Measurements from ENCODE around the gene MAPT.
"Not testable (repeated sequence)": the region's sequence is repeated elsewhere in the genome, so short reads cannot be mapped to it uniquely, and the experiment has no call there.

Gene MAPT

DNA sequence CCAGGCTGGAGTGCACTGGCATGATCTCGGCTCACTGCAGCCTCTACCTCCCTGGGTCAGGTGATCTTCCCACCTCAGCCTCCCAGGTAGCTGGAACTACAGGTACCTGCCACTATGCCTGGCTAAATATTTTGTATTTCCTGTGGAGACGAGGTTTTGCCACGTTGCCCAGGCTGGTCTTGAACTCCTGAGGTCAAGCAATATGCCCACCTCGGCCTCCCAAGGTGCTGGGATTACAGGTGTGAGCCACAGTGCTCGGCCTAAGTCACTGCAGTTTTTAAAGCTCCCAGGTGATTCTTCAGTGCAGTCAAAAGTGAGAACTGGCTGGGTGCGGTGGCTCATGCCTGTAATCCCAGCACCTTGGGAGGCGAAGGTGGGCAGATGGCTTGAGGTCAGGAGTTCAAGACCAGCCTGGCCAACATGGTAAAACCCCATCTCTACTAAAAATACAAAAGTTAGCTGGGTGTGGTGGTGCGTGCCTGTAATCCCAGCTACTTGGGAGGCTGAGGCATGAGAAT is 125.1 kb downstream of the MAPT start:
- DNase-seq = not testable (repeated sequence)

DNA sequence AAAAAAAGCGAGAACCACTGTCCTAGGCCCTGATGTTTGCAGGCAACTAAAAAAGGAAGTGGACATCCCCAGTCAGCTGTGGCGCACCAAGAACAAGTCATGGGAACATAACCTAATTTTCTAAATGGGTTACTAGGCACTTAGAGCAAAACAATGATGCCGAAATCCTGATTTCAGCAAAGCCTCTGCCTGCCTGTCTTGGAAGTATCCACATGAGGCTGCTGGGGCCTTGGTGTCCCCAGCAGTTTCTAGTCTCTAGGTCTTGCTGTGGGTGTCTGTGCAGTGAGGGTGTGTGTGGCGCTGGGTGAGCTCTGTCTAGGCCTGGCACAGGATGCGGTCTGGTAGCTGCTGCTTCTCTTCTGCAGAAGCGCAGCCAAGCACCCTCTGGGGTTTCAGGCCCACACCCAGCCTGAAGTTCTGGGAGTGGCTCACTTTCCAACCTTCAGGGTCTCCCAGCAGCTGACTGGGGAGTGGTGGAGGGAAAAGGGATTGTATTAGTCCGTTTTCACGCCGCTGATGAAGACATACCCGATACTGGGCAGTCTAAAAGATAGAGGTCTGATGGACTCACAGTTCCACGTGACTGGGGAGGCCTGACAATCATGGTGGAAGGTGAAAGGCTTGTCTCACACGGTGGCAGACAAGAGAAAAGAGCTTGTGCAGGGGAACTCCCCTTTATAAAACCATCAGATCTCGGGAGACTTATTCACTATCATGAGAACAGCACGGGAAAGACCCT is 125.8 kb downstream of the MAPT start:
- peak; percentile 56 for DNase-seq

DNA sequence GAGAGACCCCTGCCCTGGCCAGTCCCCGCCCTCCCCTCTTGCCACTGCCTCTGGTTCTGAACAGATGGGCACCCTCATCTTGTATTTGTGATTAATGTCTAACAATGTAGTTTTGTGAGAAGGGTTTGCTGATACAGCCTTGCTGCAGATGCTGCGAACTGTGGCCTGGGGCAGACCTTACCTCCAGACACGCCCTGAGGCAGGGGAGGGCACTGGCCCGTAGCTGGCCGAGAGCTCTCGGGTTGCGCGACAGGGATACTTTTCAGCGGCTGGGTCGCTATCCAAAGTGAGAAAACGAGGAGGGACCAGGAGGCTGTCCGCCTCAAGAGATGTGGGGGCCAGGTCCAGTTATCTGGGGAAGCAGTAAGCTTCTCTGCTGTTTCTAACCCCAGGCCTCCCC is 126.6 kb downstream of the MAPT start:
- DNase-seq = no peak

DNA sequence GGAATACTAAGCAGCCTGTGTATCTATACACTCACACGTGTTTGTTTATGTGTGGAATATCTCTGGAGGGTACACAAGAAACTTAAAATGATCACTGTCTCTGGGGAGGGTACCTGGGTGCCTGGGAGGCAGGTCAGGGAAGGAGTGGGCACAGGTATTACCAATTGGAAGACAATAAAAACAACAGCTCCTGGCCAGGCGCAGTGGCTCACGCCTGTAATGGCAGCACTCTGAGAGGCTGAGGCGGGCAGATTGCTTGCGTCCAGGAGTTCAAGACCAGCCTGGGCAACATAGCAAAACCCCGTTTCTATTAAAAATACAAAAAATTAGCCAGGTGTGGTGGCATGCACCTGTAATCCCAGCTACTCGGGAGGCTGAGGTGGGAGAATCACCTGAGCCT is 129.0 kb downstream of the MAPT start:
- DNase-seq = not testable (repeated sequence)

DNA sequence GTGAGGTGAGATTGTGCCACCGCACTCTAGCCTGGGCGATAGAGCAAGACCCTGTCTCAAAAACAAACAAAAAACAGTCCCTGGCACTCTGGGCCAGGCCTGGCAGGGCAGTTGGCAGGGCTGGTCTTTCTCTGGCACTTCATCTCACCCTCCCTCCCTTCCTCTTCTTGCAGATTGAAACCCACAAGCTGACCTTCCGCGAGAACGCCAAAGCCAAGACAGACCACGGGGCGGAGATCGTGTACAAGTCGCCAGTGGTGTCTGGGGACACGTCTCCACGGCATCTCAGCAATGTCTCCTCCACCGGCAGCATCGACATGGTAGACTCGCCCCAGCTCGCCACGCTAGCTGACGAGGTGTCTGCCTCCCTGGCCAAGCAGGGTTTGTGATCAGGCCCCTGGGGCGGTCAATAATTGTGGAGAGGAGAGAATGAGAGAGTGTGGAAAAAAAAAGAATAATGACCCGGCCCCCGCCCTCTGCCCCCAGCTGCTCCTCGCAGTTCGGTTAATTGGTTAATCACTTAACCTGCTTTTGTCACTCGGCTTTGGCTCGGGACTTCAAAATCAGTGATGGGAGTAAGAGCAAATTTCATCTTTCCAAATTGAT is 129.5 kb downstream of the MAPT start:
- no peak for DNase-seq

DNA sequence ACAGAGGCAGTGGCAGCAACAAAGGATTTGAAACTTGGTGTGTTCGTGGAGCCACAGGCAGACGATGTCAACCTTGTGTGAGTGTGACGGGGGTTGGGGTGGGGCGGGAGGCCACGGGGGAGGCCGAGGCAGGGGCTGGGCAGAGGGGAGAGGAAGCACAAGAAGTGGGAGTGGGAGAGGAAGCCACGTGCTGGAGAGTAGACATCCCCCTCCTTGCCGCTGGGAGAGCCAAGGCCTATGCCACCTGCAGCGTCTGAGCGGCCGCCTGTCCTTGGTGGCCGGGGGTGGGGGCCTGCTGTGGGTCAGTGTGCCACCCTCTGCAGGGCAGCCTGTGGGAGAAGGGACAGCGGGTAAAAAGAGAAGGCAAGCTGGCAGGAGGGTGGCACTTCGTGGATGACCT is 130.2 kb downstream of the MAPT start:
- DNase-seq = no peak

DNA sequence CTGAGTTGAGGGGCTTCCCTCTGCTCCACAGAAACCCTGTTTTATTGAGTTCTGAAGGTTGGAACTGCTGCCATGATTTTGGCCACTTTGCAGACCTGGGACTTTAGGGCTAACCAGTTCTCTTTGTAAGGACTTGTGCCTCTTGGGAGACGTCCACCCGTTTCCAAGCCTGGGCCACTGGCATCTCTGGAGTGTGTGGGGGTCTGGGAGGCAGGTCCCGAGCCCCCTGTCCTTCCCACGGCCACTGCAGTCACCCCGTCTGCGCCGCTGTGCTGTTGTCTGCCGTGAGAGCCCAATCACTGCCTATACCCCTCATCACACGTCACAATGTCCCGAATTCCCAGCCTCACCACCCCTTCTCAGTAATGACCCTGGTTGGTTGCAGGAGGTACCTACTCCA is 130.7 kb downstream of the MAPT start:
- DNase-seq = no peak

DNA sequence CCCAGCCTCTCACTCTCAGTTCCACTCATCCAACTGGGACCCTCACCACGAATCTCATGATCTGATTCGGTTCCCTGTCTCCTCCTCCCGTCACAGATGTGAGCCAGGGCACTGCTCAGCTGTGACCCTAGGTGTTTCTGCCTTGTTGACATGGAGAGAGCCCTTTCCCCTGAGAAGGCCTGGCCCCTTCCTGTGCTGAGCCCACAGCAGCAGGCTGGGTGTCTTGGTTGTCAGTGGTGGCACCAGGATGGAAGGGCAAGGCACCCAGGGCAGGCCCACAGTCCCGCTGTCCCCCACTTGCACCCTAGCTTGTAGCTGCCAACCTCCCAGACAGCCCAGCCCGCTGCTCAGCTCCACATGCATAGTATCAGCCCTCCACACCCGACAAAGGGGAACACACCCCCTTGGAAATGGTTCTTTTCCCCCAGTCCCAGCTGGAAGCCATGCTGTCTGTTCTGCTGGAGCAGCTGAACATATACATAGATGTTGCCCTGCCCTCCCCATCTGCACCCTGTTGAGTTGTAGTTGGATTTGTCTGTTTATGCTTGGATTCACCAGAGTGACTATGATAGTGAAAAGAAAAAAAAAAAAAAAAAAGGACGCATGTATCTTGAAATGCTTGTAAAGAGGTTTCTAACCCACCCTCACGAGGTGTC is 131.3 kb downstream of the MAPT start:
- no peak for DNase-seq

DNA sequence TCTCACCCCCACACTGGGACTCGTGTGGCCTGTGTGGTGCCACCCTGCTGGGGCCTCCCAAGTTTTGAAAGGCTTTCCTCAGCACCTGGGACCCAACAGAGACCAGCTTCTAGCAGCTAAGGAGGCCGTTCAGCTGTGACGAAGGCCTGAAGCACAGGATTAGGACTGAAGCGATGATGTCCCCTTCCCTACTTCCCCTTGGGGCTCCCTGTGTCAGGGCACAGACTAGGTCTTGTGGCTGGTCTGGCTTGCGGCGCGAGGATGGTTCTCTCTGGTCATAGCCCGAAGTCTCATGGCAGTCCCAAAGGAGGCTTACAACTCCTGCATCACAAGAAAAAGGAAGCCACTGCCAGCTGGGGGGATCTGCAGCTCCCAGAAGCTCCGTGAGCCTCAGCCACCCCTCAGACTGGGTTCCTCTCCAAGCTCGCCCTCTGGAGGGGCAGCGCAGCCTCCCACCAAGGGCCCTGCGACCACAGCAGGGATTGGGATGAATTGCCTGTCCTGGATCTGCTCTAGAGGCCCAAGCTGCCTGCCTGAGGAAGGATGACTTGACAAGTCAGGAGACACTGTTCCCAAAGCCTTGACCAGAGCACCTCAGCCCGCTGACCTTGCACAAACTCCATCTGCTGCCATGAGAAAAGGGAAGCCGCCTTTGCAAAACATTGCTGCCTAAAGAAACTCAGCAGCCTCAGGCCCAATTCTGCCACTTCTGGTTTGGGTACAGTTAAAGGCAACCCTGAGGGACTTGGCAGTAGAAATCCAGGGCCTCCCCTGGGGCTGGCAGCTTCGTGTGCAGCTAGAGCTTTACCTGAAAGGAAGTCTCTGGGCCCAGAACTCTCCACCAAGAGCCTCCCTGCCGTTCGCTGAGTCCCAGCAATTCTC is 132.1 kb downstream of the MAPT start:
- no peak for DNase-seq

DNA sequence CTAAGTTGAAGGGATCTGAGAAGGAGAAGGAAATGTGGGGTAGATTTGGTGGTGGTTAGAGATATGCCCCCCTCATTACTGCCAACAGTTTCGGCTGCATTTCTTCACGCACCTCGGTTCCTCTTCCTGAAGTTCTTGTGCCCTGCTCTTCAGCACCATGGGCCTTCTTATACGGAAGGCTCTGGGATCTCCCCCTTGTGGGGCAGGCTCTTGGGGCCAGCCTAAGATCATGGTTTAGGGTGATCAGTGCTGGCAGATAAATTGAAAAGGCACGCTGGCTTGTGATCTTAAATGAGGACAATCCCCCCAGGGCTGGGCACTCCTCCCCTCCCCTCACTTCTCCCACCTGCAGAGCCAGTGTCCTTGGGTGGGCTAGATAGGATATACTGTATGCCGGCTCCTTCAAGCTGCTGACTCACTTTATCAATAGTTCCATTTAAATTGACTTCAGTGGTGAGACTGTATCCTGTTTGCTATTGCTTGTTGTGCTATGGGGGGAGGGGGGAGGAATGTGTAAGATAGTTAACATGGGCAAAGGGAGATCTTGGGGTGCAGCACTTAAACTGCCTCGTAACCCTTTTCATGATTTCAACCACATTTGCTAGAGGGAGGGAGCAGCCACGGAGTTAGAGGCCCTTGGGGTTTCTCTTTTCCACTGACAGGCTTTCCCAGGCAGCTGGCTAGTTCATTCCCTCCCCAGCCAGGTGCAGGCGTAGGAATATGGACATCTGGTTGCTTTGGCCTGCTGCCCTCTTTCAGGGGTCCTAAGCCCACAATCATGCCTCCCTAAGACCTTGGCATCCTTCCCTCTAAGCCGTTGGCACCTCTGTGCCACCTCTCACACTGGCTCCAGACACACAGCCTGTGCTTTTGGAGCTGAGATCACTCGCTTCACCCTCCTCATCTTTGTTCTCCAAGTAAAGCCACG is 133.0 kb downstream of the MAPT start:
- no peak for DNase-seq

DNA sequence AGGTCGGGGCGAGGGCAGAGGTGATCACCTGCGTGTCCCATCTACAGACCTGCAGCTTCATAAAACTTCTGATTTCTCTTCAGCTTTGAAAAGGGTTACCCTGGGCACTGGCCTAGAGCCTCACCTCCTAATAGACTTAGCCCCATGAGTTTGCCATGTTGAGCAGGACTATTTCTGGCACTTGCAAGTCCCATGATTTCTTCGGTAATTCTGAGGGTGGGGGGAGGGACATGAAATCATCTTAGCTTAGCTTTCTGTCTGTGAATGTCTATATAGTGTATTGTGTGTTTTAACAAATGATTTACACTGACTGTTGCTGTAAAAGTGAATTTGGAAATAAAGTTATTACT is 133.6 kb downstream of the MAPT start:
- DNase-seq = no peak

DNA sequence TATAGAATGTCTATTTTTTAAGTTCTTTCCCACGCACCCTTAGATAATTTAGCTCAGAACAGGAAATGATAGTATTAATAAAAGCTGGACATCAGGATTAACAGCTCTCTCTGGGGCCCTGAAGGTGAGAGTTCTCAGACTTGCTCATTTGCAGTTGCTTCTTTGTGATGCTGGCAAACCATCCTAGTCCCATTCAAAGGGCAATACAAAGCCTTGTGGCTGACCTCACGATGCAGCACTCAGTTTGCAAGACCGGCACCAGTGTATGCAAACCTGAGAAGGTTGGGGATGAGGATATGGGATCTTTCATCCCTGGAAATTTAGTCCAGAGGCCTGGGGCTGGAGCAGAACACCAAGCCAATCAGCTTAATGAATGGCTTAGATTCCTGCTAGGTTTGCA is 134.0 kb downstream of the MAPT start:
- no peak for DNase-seq

DNA sequence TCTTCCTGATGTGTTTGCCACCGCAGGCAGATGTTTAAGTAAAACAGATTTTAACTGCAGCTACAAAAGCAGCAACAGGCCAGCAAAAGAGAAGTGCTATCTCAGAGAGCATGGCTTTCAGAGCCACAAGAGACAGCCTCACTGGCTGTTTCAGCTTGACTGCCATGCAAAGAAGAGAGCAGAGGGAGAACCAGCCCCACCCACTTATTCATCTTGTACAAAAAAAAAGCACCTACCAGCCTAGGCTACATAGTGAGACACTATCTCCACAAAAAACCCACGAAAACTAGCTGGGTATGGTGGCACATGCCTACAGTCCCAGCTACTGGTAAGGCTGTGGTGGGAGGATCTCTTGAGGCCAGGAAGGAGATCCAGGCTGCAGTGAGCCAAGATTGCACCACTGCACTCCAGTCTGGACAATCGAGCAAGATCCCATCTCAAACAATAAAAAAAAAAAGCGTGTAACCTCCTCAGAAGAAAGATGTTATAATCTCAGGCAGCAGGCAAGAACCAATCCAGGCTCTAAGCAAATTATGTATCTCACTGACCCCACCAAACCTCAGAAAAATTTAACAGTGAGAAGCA is 134.7 kb downstream of the MAPT start:
- DNase-seq = no peak

DNA sequence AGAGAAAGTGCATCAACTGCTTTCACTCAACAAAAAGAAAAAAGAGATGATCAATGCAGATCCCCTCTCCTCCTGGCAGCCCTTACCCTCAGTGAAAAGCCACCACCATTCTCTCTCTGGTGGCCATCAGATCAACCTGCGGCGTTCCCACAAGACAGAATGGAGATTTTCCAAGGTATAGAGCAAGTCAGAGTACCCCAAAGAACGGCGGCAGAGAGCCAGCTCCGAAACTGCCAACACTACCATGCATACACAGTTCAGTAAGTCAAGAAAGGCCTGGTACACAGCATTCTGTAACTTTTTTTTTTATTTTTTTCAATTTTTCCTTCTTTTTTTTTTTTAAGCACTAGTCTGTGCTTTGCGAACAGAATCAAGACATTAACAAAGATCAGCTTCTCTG is 135.3 kb downstream of the MAPT start:
- no peak for DNase-seq

DNA sequence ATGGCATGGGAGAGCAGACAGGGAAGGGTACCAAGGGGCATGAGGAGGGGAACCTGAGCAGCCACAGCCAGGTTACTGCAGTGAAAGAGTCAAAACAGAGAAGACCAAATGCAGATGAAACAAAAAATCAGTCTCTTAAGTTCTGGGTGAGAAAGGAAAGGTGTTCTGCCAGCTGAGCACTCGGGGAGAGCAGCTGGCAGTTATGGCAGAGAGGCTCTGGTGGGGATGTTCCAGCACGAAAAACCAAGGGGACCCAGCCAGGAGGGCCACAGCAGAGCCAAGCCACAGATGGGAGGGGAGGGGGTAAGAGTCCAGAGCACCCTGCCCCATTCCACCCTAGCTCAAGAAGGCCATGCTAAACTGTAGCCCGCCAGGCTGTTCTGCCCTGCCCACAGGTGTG is 136.4 kb downstream of the MAPT start:
- no peak for DNase-seq

DNA sequence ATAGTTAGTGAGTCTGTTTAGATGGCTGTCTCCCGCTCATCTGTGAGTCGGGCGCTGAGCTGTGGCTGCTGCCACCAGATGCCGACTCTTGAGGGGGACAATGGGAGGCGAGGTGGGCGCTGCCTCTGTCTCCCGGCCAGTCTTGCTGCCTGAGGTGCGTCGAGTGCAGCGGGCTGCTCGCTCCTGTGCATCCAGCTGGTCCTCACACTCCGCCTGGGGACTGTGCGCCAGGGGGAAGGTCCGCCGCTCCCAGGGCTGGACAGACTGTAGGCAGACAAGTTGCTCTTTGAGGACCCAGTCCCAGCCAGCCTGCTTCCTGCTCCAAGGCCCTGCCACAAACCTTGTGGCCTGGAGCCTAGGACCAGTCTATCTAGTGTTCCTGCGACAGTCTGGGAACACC is 137.1 kb downstream of the MAPT start:
- DNase-seq = no peak

DNA sequence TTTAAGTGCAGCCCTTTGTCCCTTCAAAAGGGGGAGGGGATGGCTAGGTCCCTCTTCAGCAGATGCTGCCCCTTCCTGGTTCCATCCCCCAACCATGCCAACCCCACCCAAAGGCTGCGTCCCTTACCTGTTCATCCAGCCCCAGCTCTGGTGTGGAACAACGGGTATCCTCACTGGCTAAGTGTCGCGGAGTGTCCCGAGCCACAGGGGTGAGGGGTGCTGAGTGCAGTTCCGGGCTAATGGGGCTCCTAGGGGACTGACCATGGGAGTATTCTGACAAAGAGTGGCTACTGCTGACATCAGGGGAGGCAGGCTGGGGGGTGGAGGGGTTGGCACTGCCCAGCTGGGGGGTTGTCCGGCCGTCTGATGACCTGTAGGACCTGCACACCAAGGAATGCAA is 137.6 kb downstream of the MAPT start:
- DNase-seq = no peak

DNA sequence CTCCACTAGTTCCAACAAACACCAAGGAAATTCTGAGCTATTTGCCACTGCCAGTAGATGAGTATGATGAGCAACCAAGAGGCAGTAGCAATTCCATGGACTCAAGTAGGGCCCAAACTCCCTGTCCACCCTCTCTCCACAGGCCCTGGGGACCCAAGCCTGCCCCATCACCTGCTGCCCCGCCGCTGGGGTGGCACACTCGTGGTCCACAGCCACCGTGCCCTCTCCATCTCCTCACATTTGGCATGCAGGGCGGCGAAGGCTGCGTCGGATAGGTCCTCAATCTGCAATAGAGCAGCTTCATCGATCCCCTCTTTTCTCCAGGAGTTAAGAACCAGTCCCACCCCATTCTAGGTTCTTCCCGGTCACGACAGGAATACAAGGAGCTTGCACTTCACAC is 138.6 kb downstream of the MAPT start:
- DNase-seq = no peak

DNA sequence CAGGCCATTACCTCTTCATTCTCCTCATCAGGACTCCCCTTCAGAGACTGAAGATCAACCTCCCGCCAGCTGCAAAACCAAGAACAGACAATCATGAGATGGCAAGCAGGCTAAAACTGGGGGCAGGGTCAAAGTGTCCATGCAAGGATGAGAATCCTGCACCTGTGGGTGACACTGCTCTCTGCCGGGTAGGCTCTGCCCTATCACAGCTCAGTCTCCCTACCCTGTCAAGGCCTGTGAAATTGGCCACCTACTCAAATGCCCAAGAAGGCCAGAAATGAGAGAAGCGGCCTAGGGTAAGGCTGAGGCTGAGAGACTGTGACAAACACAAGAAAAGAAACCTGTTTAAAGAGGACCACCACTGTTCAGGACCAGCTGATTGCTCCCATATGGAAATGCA is 139.0 kb downstream of the MAPT start:
- no peak for DNase-seq

DNA sequence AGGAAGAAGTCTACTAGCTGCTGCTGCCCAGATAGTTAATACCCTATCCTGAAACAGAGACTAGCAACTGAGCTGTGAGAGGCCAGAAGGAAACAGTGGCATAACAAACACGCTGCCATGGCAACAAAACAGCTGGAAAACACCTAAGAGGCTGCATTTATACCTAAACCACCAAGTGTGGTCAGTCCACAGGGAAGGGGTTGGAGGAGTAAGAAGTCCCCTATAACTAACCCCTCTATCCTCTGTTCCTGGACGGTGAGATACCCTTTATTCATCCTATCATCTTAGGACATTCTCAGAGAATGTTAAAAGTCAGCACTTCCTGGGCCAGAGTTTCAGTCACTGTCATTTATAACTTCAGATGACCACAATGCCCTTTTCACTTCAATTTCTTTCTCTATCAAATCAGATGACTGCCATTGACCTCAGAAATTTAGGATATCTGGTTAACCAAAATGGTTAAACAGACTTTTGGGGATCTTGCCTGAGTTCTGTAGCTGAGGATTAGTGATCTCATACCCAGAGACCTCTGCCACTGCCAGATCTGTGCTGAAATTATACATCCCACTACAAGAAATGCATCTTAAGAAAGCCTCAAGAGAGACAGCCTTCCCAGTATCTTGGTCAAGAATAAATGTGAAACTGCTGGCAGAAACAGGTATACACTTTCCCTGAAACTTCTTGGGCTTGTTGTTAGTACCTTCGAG is 140.9 kb downstream of the MAPT start:
- peak; percentile 22 for DNase-seq

DNA sequence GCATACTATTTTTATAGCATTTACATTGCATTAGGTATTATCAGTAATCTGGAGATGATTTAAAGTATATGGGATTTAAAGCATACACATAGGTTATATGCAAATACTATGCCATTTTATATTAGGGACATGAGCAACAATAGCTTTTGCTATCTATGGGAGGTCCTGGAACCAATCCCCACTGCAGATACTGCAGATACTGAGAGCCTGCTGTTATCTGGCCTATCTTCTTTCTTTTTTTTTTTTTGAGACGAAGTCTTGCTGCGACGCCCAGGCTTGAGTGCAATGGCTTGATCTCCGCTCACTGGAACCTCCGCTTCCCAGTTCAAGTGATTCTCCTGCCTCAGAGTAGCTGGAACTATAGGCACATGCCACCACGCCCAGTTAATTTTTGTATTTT is 142.1 kb downstream of the MAPT start:
- no peak for DNase-seq
